K562 (cell line): ENCODE data around the gene NEU1. TPM values are rescaled to one million over a fixed set of nuclear protein-coding genes. Genes with fewer than 3 reads are reported as not detected.

ENCODE experiments used
- CBX3 ChIP-seq, 2 experiments: IDR thresholded peaks; 1 replicate in 1 of 2; 2 replicates in 1 of 2; pipeline ENCODE4 v1.6.1; 2012; ENCODE audit warnings: inconsistent platforms in 2 of 2, low read length in 2 of 2, borderline replicate concordance in 1 of 2, control low read depth in 1 of 2
- CREB3L1 ChIP-seq: fragments of 450-650 bp; IDR thresholded peaks from 2 replicates; pipeline ENCODE4 v1.6.1; 2014; ENCODE audit warnings: low read depth, mild to moderate bottlenecking, moderate library complexity, borderline replicate concordance
- EP400 ChIP-seq: fragments of 450-650 bp; IDR thresholded peaks from 2 replicates; pipeline ENCODE4 v1.6.1; 2017; ENCODE audit warnings: antibody characterized with exemption, mild to moderate bottlenecking, moderate library complexity
- ESRRA ChIP-seq: fragments of 450-650 bp; IDR thresholded peaks from 2 replicates; pipeline ENCODE4 v1.6.1; 2014; ENCODE audit warnings: low read depth, mild to moderate bottlenecking, moderate library complexity, borderline replicate concordance
- FOXP1 ChIP-seq: sonication (generic); formaldehyde crosslinking; IDR thresholded peaks from 2 replicates; pipeline ENCODE4 v1.8.0; 2022; ENCODE audit warnings: mild to moderate bottlenecking, missing genetic modification reagents
- HNRNPL ChIP-seq: fragments of 200-400 bp; formaldehyde crosslinking; IDR thresholded peaks from 2 replicates; pipeline ENCODE4 v1.6.1; 2017; ENCODE audit warnings: low read depth, mild to moderate bottlenecking, low read length
- MAZ ChIP-seq, 2 experiments: fragments of 450-650 bp in 1 of 2; sonication (generic) in 1 of 2; formaldehyde crosslinking; IDR thresholded peaks in 1 of 2; conservative IDR thresholded peaks in 1 of 2; 2 replicates each; pipeline versions ENCODE4 v1.4.0 to v1.5.0; 2020; ENCODE audit warnings: mild to moderate bottlenecking in 1 of 2, missing genetic modification reagents in 1 of 2
- MED1 ChIP-seq: sonication (generic); formaldehyde crosslinking; IDR thresholded peaks from 2 replicates; pipeline ENCODE4 v1.8.1; 2023; ENCODE audit warnings: missing genetic modification reagents, borderline replicate concordance
- MTF1 ChIP-seq: fragments of 250-450 bp; sonication (Bioruptor Pico); IDR thresholded peaks from 2 replicates; pipeline ENCODE4 v1.9.0; 2021; ENCODE audit warnings: moderate library complexity, mild to moderate bottlenecking, inconsistent platforms, borderline replicate concordance
- POLR2G ChIP-seq: fragments of 200-400 bp; formaldehyde crosslinking; IDR thresholded peaks from 2 replicates; pipeline ENCODE4 v1.6.1; 2017; ENCODE audit warnings: low read depth, mild to moderate bottlenecking, antibody characterized with exemption, low read length, moderate library complexity
- RREB1 ChIP-seq: fragments of 250-450 bp; sonication (Bioruptor Pico); IDR thresholded peaks from 2 replicates; pipeline ENCODE4 v1.4.0; 2020
- SMARCA4 ChIP-seq: fragments of 450-650 bp; IDR thresholded peaks from 2 replicates; pipeline ENCODE4 v1.6.1; 2016
- XRCC5 ChIP-seq: fragments of 200-400 bp; formaldehyde crosslinking; IDR thresholded peaks from 2 replicates; pipeline ENCODE4 v1.6.1; 2017; ENCODE audit warnings: low read depth, mild to moderate bottlenecking, low read length
- ZBTB17 ChIP-seq: fragments of 450-650 bp; formaldehyde crosslinking; IDR thresholded peaks from 2 replicates; pipeline ENCODE4 v1.4.0; 2020; ENCODE audit warnings: mild to moderate bottlenecking
- ZNF695 ChIP-seq: fragments of 450-650 bp; formaldehyde crosslinking; IDR thresholded peaks from 2 replicates; pipeline ENCODE4 v1.4.0; 2020; ENCODE audit warnings: mild to moderate bottlenecking, moderate library complexity
- polyA plus RNA-seq, 8 experiments: library from polyadenylated mRNA; depleted of rRNA in 4 of 8; stranded (reverse) in 5 of 8; unstranded in 3 of 8; fragments of >200 nt; fragmentation: Nextera tagmentation in 2 of 8; fragmentation: Illumina TruSeq in 1 of 8; extraction: Ambion mirVana in 2 of 8; extraction: Trizol in 1 of 8; gene quantifications; 2 replicates each; pipeline versions ENCODE4 v1.2.1 to v1.2.3, GENCODE V29; 2011 to 2014; ENCODE audit warnings: inconsistent platforms in 1 of 8, missing spikeins in 1 of 8
- total RNA-seq, 7 experiments: library from RNA; depleted of rRNA in 6 of 7; stranded (reverse); fragments of >200 nt in 6 of 7; fragmentation: Illumina TruSeq in 2 of 7; extraction: Trizol in 2 of 7; gene quantifications; 2 replicates each; pipeline versions ENCODE4 v1.2.1 to v1.2.3, GENCODE V29; 2011 to 2021; ENCODE audit warnings: low replicate concordance in 1 of 7

The NEU1 gene
- total and polyA plus RNA-seq, 9 of the 15 experiments (the other 6 are each of a cell fraction or from before 2014, with no cell fraction given) = 14.8 to 67.8 (median 51.0) TPM

GRCh38 chr6:31900917-31901414, 38.3 kb upstream of the NEU1 start (continued):
- peak; percentile 70; the same call in 1 of the 2 replicates for TF ChIP-seq ZBTB17
- TF ChIP-seq FOXP1 (CRISPR knock-in tag) = peak; percentile 46; the same call in 1 of the 2 replicates
- TF ChIP-seq CREB3L1 = no peak
- TF ChIP-seq MAZ (CRISPR knock-in tag; conservative IDR thresholded peaks at IDR 0.05 in 1 of 2, IDR thresholded peaks at IDR 0.05 in 1 of 2) = peak in 1 of 2 experiments; percentile 33; a peak in 2 of 4 replicates
- TF ChIP-seq XRCC5 = 0 out of 2 replicates have a peak, but pooled peaks have one; percentile 23
- TF ChIP-seq SMARCA4 = 0 out of 2 replicates have a peak, but pooled peaks have one; percentile 13
- no peak for TF ChIP-seq ZNF695 (CRISPR knock-in tag)
- TF ChIP-seq ESRRA = no peak
- TF ChIP-seq EP400 = 0 out of 2 replicates have a peak, but pooled peaks have one; percentile 51
- peak in 1 of 2 experiments; percentile 18; a peak in 1 of 3 replicates for TF ChIP-seq CBX3 (IDR thresholded peaks at IDR 0.05; ENCODE audit: borderline replicate concordance in 1 of 2, low read length in 2 of 2)
- TF ChIP-seq MTF1 (CRISPR knock-in tag) = no peak
- no peak for TF ChIP-seq MED1 (CRISPR knock-in tag)
- TF ChIP-seq POLR2G = peak; percentile 0; the same call in 1 of the 2 replicates
- no peak for TF ChIP-seq HNRNPL
- TF ChIP-seq RREB1 (CRISPR knock-in tag) = 0 out of 2 replicates have a peak, but pooled peaks have one; percentile 23
